DMS53 (cell line): Measurements from ENCODE around the gene BRSK2.
A peak's percentile ranks its signal among the peaks of the same experiment; 100 is the strongest.

ENCODE experiments used
- DNase-seq: peaks from one replicate; lab custom pipeline; 2025; lab: John Stamatoyannopoulos, UW

The BRSK2 gene

GRCh38 chr11:1483445-1483961, 93.8 kb downstream of the BRSK2 start:
- DNase-seq = no peak

GRCh38 chr11:1484061-1484671, 94.4 kb downstream of the BRSK2 start:
- no peak for DNase-seq

GRCh38 chr11:1484695-1485503, 95.2 kb downstream of the BRSK2 start:
- DNase-seq = no peak

GRCh38 chr11:1485504-1485885, 95.8 kb downstream of the BRSK2 start:
- no peak for DNase-seq

GRCh38 chr11:1486054-1486825, 96.5 kb downstream of the BRSK2 start, which contains the start of gene MOB2:
TSS of gene MOB2 (minus strand) at chr11:1486779. CDS start at chr11:1486556, 223 bp downstream.
- peak; percentile 79 for DNase-seq

GRCh38 chr11:1487091-1487850, 97.5 kb downstream of the BRSK2 start:
- DNase-seq = peak; percentile 85

- DNase-seq = peak; percentile 69
Observed at GRCh38 chr11:1487851-1488574, 98.3 kb downstream of the BRSK2 start.

- no peak for DNase-seq
Observed at GRCh38 chr11:1488575-1489180, 98.9 kb downstream of the BRSK2 start.

GRCh38 chr11:1490651-1491050, 100.9 kb downstream of the BRSK2 start:
- no peak for DNase-seq

- DNase-seq = no peak
Observed at GRCh38 chr11:1491379-1491778, 101.6 kb downstream of the BRSK2 start.

GRCh38 chr11:1493650-1494244, 104.0 kb downstream of the BRSK2 start:
- DNase-seq = no peak

- DNase-seq = peak; percentile 66
Observed at GRCh38 chr11:1494650-1495049, 104.9 kb downstream of the BRSK2 start.

- DNase-seq = no peak
Observed at GRCh38 chr11:1496091-1496760, 106.5 kb downstream of the BRSK2 start.

GRCh38 chr11:1496761-1497095, 107.0 kb downstream of the BRSK2 start:
- DNase-seq = no peak

- no peak for DNase-seq
Observed at GRCh38 chr11:1497600-1497999, 107.9 kb downstream of the BRSK2 start.

- no peak for DNase-seq
Observed at GRCh38 chr11:1498262-1498661, 108.5 kb downstream of the BRSK2 start.

GRCh38 chr11:1499261-1499890, 109.6 kb downstream of the BRSK2 start:
- DNase-seq = no peak

GRCh38 chr11:1499899-1500298, 110.2 kb downstream of the BRSK2 start:
- no peak for DNase-seq
